ENCODE results near the gene SIRPA.

Gene SIRPA

GRCh38 chr20:1857466-1857865 is 37.7 kb upstream of the SIRPA start:
- H3K27ac ChIP-seq (ENCODE audit: low read depth, low read length): no peak overlapping the region
- no peak overlapping the region for H3K4me3 ChIP-seq (ENCODE audit: low read length)
- no peaks in the 10 kb centered on the region for H3F3A ChIP-seq (ENCODE audit: control insufficient read depth, insufficient read depth)
- H3K9me2 ChIP-seq (replicated peaks; ENCODE audit: control insufficient read depth, low read length): no peaks in the 10 kb centered on the region
- H3K9me3 ChIP-seq (ENCODE audit: control insufficient read depth, insufficient read depth, low read length): no peaks in the 10 kb centered on the region
- no peak overlapping the region for H3K4me2 ChIP-seq (ENCODE audit: low read length)
- TF ChIP-seq CTCF (IDR thresholded peaks at IDR 0.05; ENCODE audit: low read depth, low read length, poor library complexity, severe bottlenecking): no peak
- no peak for TF ChIP-seq EZH2phosphoT487 (IDR thresholded peaks at IDR 0.05; ENCODE audit: borderline replicate concordance, low read length)
- H4K20me1 ChIP-seq (ENCODE audit: control insufficient read depth, insufficient read depth, low read depth, low read length): 0 out of 2 replicates have a peak, but pooled peaks cover 4% of the 10 kb centered on the region
- H3K27me3 ChIP-seq (ENCODE audit: control insufficient read depth, low read length): peaks cover 88% of the 10 kb centered on the region
- no peaks in the 10 kb centered on the region for H3K36me3 ChIP-seq (ENCODE audit: control insufficient read depth, low read length)
- H3K79me2 ChIP-seq (ENCODE audit: control insufficient read depth, low read length): no peaks in the 10 kb centered on the region
- H3K4me1 ChIP-seq (ENCODE audit: control insufficient read depth, low read length): no peaks in the 10 kb centered on the region

GRCh38 chr20:1858871-1859270 is 36.3 kb upstream of the SIRPA start:
- no peaks in the 10 kb centered on the region for H3K79me2 ChIP-seq (ENCODE audit: control insufficient read depth, low read length)
- H4K20me1 ChIP-seq (ENCODE audit: control insufficient read depth, insufficient read depth, low read depth, low read length): 0 out of 2 replicates have a peak, but pooled peaks cover 4% of the 10 kb centered on the region
- no peaks in the 10 kb centered on the region for H3K9me3 ChIP-seq (ENCODE audit: control insufficient read depth, insufficient read depth, low read length)
- no peaks in the 10 kb centered on the region for H3K4me1 ChIP-seq (ENCODE audit: control insufficient read depth, low read length)
- no peaks in the 10 kb centered on the region for H3K36me3 ChIP-seq (ENCODE audit: control insufficient read depth, low read length)
- no peaks in the 10 kb centered on the region for H3F3A ChIP-seq (ENCODE audit: control insufficient read depth, insufficient read depth)
- peaks cover 86% of the 10 kb centered on the region for H3K27me3 ChIP-seq (ENCODE audit: control insufficient read depth, low read length)
- no peak overlapping the region for H3K4me3 ChIP-seq (ENCODE audit: low read length)
- H3K4me2 ChIP-seq (ENCODE audit: low read length): no peak overlapping the region
- H3K27ac ChIP-seq (ENCODE audit: low read depth, low read length): no peak overlapping the region
- no peak for TF ChIP-seq CTCF (IDR thresholded peaks at IDR 0.05; ENCODE audit: low read depth, low read length, poor library complexity, severe bottlenecking)
- H3K9me2 ChIP-seq (replicated peaks; ENCODE audit: control insufficient read depth, low read length): no peaks in the 10 kb centered on the region

- Histone ChIP-seq H3K4me3 (ENCODE audit: low read length) (no peak overlapping the region), H3K9me2 (replicated peaks; ENCODE audit: control insufficient read depth, low read length) (no peaks in the 10 kb centered on the region), H3F3A (ENCODE audit: control insufficient read depth, insufficient read depth) (no peaks in the 10 kb centered on the region), H3K79me2 (ENCODE audit: control insufficient read depth, low read length) (no peaks in the 10 kb centered on the region), H3K27ac (ENCODE audit: low read depth, low read length) (no peak overlapping the region), H3K27me3 (ENCODE audit: control insufficient read depth, low read length) (peaks cover 84% of the 10 kb centered on the region), H3K36me3 (ENCODE audit: control insufficient read depth, low read length) (no peaks in the 10 kb centered on the region), H3K9me3 (ENCODE audit: control insufficient read depth, insufficient read depth, low read length) (no peaks in the 10 kb centered on the region), H3K4me2 (ENCODE audit: low read length) (no peak overlapping the region), H4K20me1 (ENCODE audit: control insufficient read depth, insufficient read depth, low read depth, low read length) (0 out of 2 replicates have a peak, but pooled peaks cover 7% of the 10 kb centered on the region), H3K4me1 (ENCODE audit: control insufficient read depth, low read length) (no peaks in the 10 kb centered on the region)
- no peak for TF ChIP-seq EZH2phosphoT487 (IDR thresholded peaks at IDR 0.05; ENCODE audit: borderline replicate concordance, low read length)
These were observed 34.8 kb upstream of the SIRPA start for GRCh38 chr20:1860446-1860845.

- Histone ChIP-seq H3K4me3 (ENCODE audit: low read length) (no peak overlapping the region), H3K79me2 (ENCODE audit: control insufficient read depth, low read length) (no peaks in the 10 kb centered on the region), H3K27me3 (ENCODE audit: control insufficient read depth, low read length) (peaks cover 82% of the 10 kb centered on the region), H3K27ac (ENCODE audit: low read depth, low read length) (no peak overlapping the region), H3K36me3 (ENCODE audit: control insufficient read depth, low read length) (no peaks in the 10 kb centered on the region), H3K9me3 (ENCODE audit: control insufficient read depth, insufficient read depth, low read length) (no peaks in the 10 kb centered on the region), H4K20me1 (ENCODE audit: control insufficient read depth, insufficient read depth, low read depth, low read length) (0 out of 2 replicates have a peak, but pooled peaks cover 4% of the 10 kb centered on the region), H3K9me2 (replicated peaks; ENCODE audit: control insufficient read depth, low read length) (no peaks in the 10 kb centered on the region), H3K4me2 (ENCODE audit: low read length) (no peak overlapping the region), H3F3A (ENCODE audit: control insufficient read depth, insufficient read depth) (no peaks in the 10 kb centered on the region), H3K4me1 (ENCODE audit: control insufficient read depth, low read length) (no peaks in the 10 kb centered on the region)
- no peak for TF ChIP-seq CTCF (IDR thresholded peaks at IDR 0.05; ENCODE audit: low read depth, low read length, poor library complexity, severe bottlenecking)
- TF ChIP-seq EZH2phosphoT487 (IDR thresholded peaks at IDR 0.05; ENCODE audit: borderline replicate concordance, low read length): no peak
These were observed 33.7 kb upstream of the SIRPA start for GRCh38 chr20:1861347-1861976.
